Tibial nerve (tissue), 4 donors: Measurements from ENCODE around the gene RNU1-2. TPM values are rescaled to one million over a fixed set of nuclear protein-coding genes. Genes with fewer than 3 reads are reported as not detected.
A peak's percentile ranks its signal among the peaks of the same experiment; 100 is the strongest.
"Not testable (repeated sequence)": the region's sequence is repeated elsewhere in the genome, so short reads cannot be mapped to it uniquely, and the experiment has no call there.

Source experiments
- DNase-seq, 2 donors: peaks; one replicate each; pipeline ENCODE4 v3.0.0-alpha.2; 2019; ENCODE audit warnings: low spot score in 2 of 2
- H3K27ac ChIP-seq, 4 donors: fragments of 200-600 bp; sonication (generic) in 3 of 4; one replicate each; pipeline ENCODE4 v1.5.1; 2017 to 2019; ENCODE audit warnings: mild to moderate bottlenecking in 1 of 4
- H3K27me3 ChIP-seq, 2 donors: fragments of 200-600 bp; sonication (generic) in 1 of 2; one replicate each; pipeline versions ENCODE4 v1.5.1 to v1.6.0; 2017 to 2019
- H3K36me3 ChIP-seq, 3 donors: fragments of 200-600 bp; sonication (generic); one replicate each; pipeline ENCODE4 v1.5.1; 2018 to 2019
- H3K4me1 ChIP-seq, 4 donors: fragments of 200-600 bp; sonication (generic) in 3 of 4; one replicate each; pipeline ENCODE4 v1.5.1; 2017 to 2019
- H3K4me3 ChIP-seq, 4 donors: fragments of 200-600 bp; sonication (generic) in 3 of 4; one replicate each; pipeline ENCODE4 v1.5.1; 2017 to 2019; ENCODE audit warnings: mild to moderate bottlenecking in 1 of 4, moderate library complexity in 1 of 4
- H3K9me3 ChIP-seq, 4 donors: fragments of 200-600 bp; sonication (generic) in 3 of 4; one replicate each; pipeline ENCODE4 v1.5.1; 2017 to 2019
- CTCF ChIP-seq, 5 experiments: fragments of 200-600 bp in 3 of 5; fragments of 450-650 bp in 2 of 5; sonication (generic) in 3 of 5; IDR thresholded peaks; one replicate each; pipeline ENCODE4 v1.5.1; 2016 to 2019; ENCODE audit warnings: antibody characterized with exemption in 5 of 5, mild to moderate bottlenecking in 3 of 5, moderate library complexity in 2 of 5
- EP300 ChIP-seq, 2 donors: sonication (generic); formaldehyde crosslinking; IDR thresholded peaks; one replicate each; pipeline ENCODE4 v1.6.1; 2017; ENCODE audit warnings: antibody characterized with exemption in 2 of 2, mild to moderate bottlenecking in 1 of 2
- POLR2A ChIP-seq, 2 donors: fragments of 450-650 bp; IDR thresholded peaks; one replicate each; pipeline ENCODE4 v1.6.1; 2017; ENCODE audit warnings: antibody characterized with exemption in 2 of 2, mild to moderate bottlenecking in 2 of 2, moderate library complexity in 2 of 2
- WGBS, 2 donors: methylation state at CpG; one replicate each; pipeline ENCODE4 v1.1.5; 2018; 5-methylcytosine and 5-hydroxymethylcytosine counted together
- total RNA-seq, 4 donors: library from RNA; depleted of rRNA; stranded (reverse); fragments of >200 nt; gene quantifications; one replicate each; pipeline ENCODE4 v1.1.0, GENCODE V29; 2016

Gene RNU1-2
- total RNA-seq, 4 donors from 2014 or later: under 0.01 TPM

- no peak for DNase-seq
- no peaks in the 10 kb centered on the region for H3K36me3 ChIP-seq
- no peak for TF ChIP-seq CTCF (IDR thresholded peaks at IDR 0.05)
- no peak for TF ChIP-seq POLR2A (IDR thresholded peaks at IDR 0.05)
- TF ChIP-seq EP300 (IDR thresholded peaks at IDR 0.05): no peak
- H3K4me3 ChIP-seq: no peak overlapping the region
- no peaks in the 10 kb centered on the region for H3K27me3 ChIP-seq
- peak overlapping the region in 3 of 4 donors; percentile 95 to 99 (median 97) for H3K27ac ChIP-seq
- H3K4me1 ChIP-seq: peaks cover 0 to 19% (median 6%) of the 10 kb centered on the region in 4 donors
- H3K9me3 ChIP-seq: peaks cover 0 to 17% (median 0%) of the 10 kb centered on the region in 4 donors
- 72 to 79% methylated on average over 11 of the region's 11 CpGs for WGBS, 2 donors
Observed at GRCh38 chr1:16905868-16906702, 10.3 kb downstream of the RNU1-2 start.

- H3K4me3 ChIP-seq: no peak overlapping the region
- H3K27me3 ChIP-seq: no peaks in the 10 kb centered on the region
- no peak for DNase-seq
- 87 to 91% methylated on average over 4 of the region's 4 CpGs for WGBS, 2 donors
- H3K27ac ChIP-seq: no peak overlapping the region
- H3K9me3 ChIP-seq: peaks cover 0 to 17% (median 0%) of the 10 kb centered on the region in 4 donors
- no peak for TF ChIP-seq POLR2A (IDR thresholded peaks at IDR 0.05)
- TF ChIP-seq EP300 (IDR thresholded peaks at IDR 0.05): no peak
- peaks cover 0 to 19% (median 6%) of the 10 kb centered on the region in 4 donors for H3K4me1 ChIP-seq
- H3K36me3 ChIP-seq: no peaks in the 10 kb centered on the region
Observed at GRCh38 chr1:16906873-16907272, 11.1 kb downstream of the RNU1-2 start.

GRCh38 chr1:16907870-16908758 lies 12.3 kb downstream of the RNU1-2 start:
- Histone ChIP-seq H3K27me3 (no peaks in the 10 kb centered on the region), H3K36me3 (no peaks in the 10 kb centered on the region), H3K4me3 (no peak overlapping the region), H3K9me3 (peaks cover 0 to 17% (median 0%) of the 10 kb centered on the region in 4 donors), H3K27ac (no peak overlapping the region), H3K4me1 (peaks cover 0 to 17% (median 10%) of the 10 kb centered on the region in 4 donors)
- WGBS, 2 donors: 86 to 87% methylated on average over 15 of the region's 15 CpGs
- DNase-seq: no peak
- TF ChIP-seq CTCF (IDR thresholded peaks at IDR 0.05): no peak
- TF ChIP-seq EP300 (IDR thresholded peaks at IDR 0.05): no peak
- peak in 1 of 2 donors; percentile 2 for TF ChIP-seq POLR2A (IDR thresholded peaks at IDR 0.05)

- peak in 1 of 2 donors; percentile 9 for DNase-seq
- H3K4me1 ChIP-seq: peaks cover 0 to 26% (median 13%) of the 10 kb centered on the region in 4 donors
- not testable (repeated sequence) for H3K9me3 ChIP-seq, H3K36me3 ChIP-seq, H3K27me3 ChIP-seq, H3K27ac ChIP-seq, H3K4me3 ChIP-seq
- 80 to 94% methylated on average over 8 of the region's 8 CpGs for WGBS, 2 donors
Observed at GRCh38 chr1:16911851-16912721, 16.3 kb downstream of the RNU1-2 start.

- not testable (repeated sequence) for H3K36me3 ChIP-seq, H3K27ac ChIP-seq, H3K4me3 ChIP-seq, DNase-seq, H3K9me3 ChIP-seq, H3K27me3 ChIP-seq
- H3K4me1 ChIP-seq: peaks cover 0 to 26% (median 13%) of the 10 kb centered on the region in 4 donors
- 79 to 84% methylated on average over 8 of the region's 8 CpGs for WGBS, 2 donors
Observed at GRCh38 chr1:16912742-16913141, 17.0 kb downstream of the RNU1-2 start.
